SK-N-DZ (cell line): ENCODE measurements around the gene RPL29.

Experiments
- DNase-seq: peaks from one replicate; pipeline ENCODE4 v3.0.0-alpha.2; 2015; ENCODE audit warnings: low spot score

The RPL29 gene

GRCh38 chr3:52026041-52026440 lies 30.3 kb upstream of the RPL29 start:
- DNase-seq: no peak

GRCh38 chr3:52025453-52025852 lies 29.8 kb upstream of the RPL29 start:
- no peak for DNase-seq

- no peak for DNase-seq
Measured at GRCh38 chr3:52024765-52025452, 29.2 kb upstream of the RPL29 start.

- DNase-seq: no peak
Measured at GRCh38 chr3:52023860-52024764, 28.4 kb upstream of the RPL29 start.

GRCh38 chr3:52023101-52023770 lies 27.5 kb upstream of the RPL29 start:
- no peak for DNase-seq

- peak; percentile 51 for DNase-seq
Measured at GRCh38 chr3:52022323-52023100, 26.8 kb upstream of the RPL29 start.

GRCh38 chr3:52021489-52022268 lies 26.0 kb upstream of the RPL29 start:
- DNase-seq: peak; percentile 86

GRCh38 chr3:52020796-52021195 lies 25.1 kb upstream of the RPL29 start:
- no peak for DNase-seq

GRCh38 chr3:52019352-52020080 lies 23.8 kb upstream of the RPL29 start:
- DNase-seq: no peak

- no peak for DNase-seq
Measured at GRCh38 chr3:52018319-52019000, 22.8 kb upstream of the RPL29 start.

GRCh38 chr3:52017586-52017985 lies 21.9 kb upstream of the RPL29 start:
- no peak for DNase-seq

GRCh38 chr3:52015438-52016228 lies 19.9 kb upstream of the RPL29 start:
- DNase-seq: no peak

- peak; percentile 66 for DNase-seq
Measured at GRCh38 chr3:52014613-52015012, 18.9 kb upstream of the RPL29 start.

GRCh38 chr3:52013802-52014598 lies 18.3 kb upstream of the RPL29 start:
- no peak for DNase-seq

- DNase-seq: no peak
Measured at GRCh38 chr3:52012699-52013098, 17.0 kb upstream of the RPL29 start.

- DNase-seq: no peak
Measured at GRCh38 chr3:52010431-52010830, 14.7 kb upstream of the RPL29 start.

GRCh38 chr3:52007291-52007690 lies 11.6 kb upstream of the RPL29 start:
- no peak for DNase-seq

- peak; percentile 43 for DNase-seq
Measured at GRCh38 chr3:52006820-52007133, 11.1 kb upstream of the RPL29 start.
